Mucosa of descending colon (tissue), 3 donors: ENCODE data around the gene PAPSS2. TPM values are rescaled to one million over a fixed set of nuclear protein-coding genes. Genes with fewer than 3 reads are reported as not detected.

Experiments
- ATAC-seq: fragments of 200-7000 bp; cut with Tn5 transposase; one replicate; pipeline ENCODE4 v1.9.1; 2020; ENCODE audit warnings: mild to moderate bottlenecking, moderate library complexity
- DNase-seq, 3 donors: peaks; one replicate each; pipeline ENCODE4 v3.0.0-alpha.2; 2020
- H3K36me3 ChIP-seq: fragments of 200-600 bp; one replicate; pipeline ENCODE4 v1.8.0; 2021; ENCODE audit warnings: low read depth, mild to moderate bottlenecking
- H3K4me1 ChIP-seq: fragments of 200-600 bp; one replicate; pipeline ENCODE4 v1.8.0; 2021; ENCODE audit warnings: low read depth, mild to moderate bottlenecking
- H3K4me3 ChIP-seq: fragments of 200-600 bp; one replicate; pipeline ENCODE4 v1.8.0; 2021; ENCODE audit warnings: mild to moderate bottlenecking
- H3K9me3 ChIP-seq: fragments of 200-600 bp; one replicate; pipeline ENCODE4 v1.8.0; 2021; ENCODE audit warnings: mild to moderate bottlenecking
- CTCF ChIP-seq: fragments of 200-600 bp; IDR thresholded peaks from one replicate; pipeline ENCODE4 v1.8.0; 2022; ENCODE audit warnings: antibody characterized with exemption, mild to moderate bottlenecking
- intact Hi-C, 2 donors: fragments of 100-400 bp; cut with DNase I in 1 of 2; cut with micrococcal nuclease in 1 of 2; formaldehyde crosslinking; loops; one replicate each; pipeline versions ENCODE4 v1.11.0 to v1.11.1; 2022; cut with DNase I, micrococcal nuclease
- total RNA-seq, 3 donors: library from RNA; stranded (reverse); fragmentation: NEBNext Ultra II Directional in 2 of 3; extraction: Animal tissue kit (Norgen Biotek cat#: 25700) in 2 of 3; gene quantifications; one replicate each; pipeline versions ENCODE4 v1.2.1 to v1.2.4, GENCODE V29; 2021 to 2023
- donor health status: DM: no; HTN: no; CAD: no; lungs with moderate emphysema.
- donor health status: DM: no; HTN: no; CAD: no.
- donor health status: DM: no; HTN: yes; CAD: no.

Gene PAPSS2
- total RNA-seq, 3 donors from 2014 or later: 123 to 399 (median 147) TPM

- Histone ChIP-seq H3K4me3 (no peak overlapping the region), H3K9me3 (no peaks in the 10 kb centered on the region), H3K4me1 (peaks cover 17% of the 10 kb centered on the region), H3K36me3 (no peaks in the 10 kb centered on the region)
- TF ChIP-seq CTCF: no peak
- ATAC-seq: no peak
- intact Hi-C loops: no loop called here
- DNase-seq: no peak
These were observed 10.1 kb downstream of the PAPSS2 start for GRCh38 chr10:87669752-87670151.

GRCh38 chr10:87670586-87670985 is 10.9 kb downstream of the PAPSS2 start:
- ATAC-seq: no peak
- no peak for DNase-seq
- peaks cover 17% of the 10 kb centered on the region for H3K4me1 ChIP-seq
- H3K9me3 ChIP-seq: no peaks in the 10 kb centered on the region
- TF ChIP-seq CTCF: no peak
- H3K36me3 ChIP-seq: no peaks in the 10 kb centered on the region
- H3K4me3 ChIP-seq: no peak overlapping the region
- intact Hi-C loops: no loop called here

- DNase-seq: no peak
- no peak for ATAC-seq
- H3K36me3 ChIP-seq: no peaks in the 10 kb centered on the region
These were observed 11.6 kb downstream of the PAPSS2 start for GRCh38 chr10:87671139-87671815.

GRCh38 chr10:87672551-87672950 is 12.9 kb downstream of the PAPSS2 start:
- no peak for DNase-seq
- H3K4me3 ChIP-seq: no peak overlapping the region
- ATAC-seq: no peak
- H3K36me3 ChIP-seq: no peaks in the 10 kb centered on the region
- H3K4me1 ChIP-seq: peaks cover 8% of the 10 kb centered on the region
- no peaks in the 10 kb centered on the region for H3K9me3 ChIP-seq
- TF ChIP-seq CTCF: no peak
- intact Hi-C loops: no loop called here

More at GRCh38 chr10:87671139-87671815, 11.6 kb downstream of the PAPSS2 start:
- Histone ChIP-seq H3K4me3 (no peak overlapping the region), H3K9me3 (no peaks in the 10 kb centered on the region), H3K4me1 (peaks cover 17% of the 10 kb centered on the region)
- intact Hi-C loops: no loop called here
- no peak for TF ChIP-seq CTCF

GRCh38 chr10:87674943-87675342 is 15.3 kb downstream of the PAPSS2 start:
- intact Hi-C loops: no loop called here
- no peak for TF ChIP-seq CTCF
- Histone ChIP-seq H3K4me3 (no peak overlapping the region), H3K36me3 (no peaks in the 10 kb centered on the region), H3K9me3 (no peaks in the 10 kb centered on the region), H3K4me1 (no peaks in the 10 kb centered on the region)
- DNase-seq: no peak
- no peak for ATAC-seq
